HUES6 (cell line): ENCODE data around the gene SHMT1.

Experiments
- H3K27ac ChIP-seq: 2 replicates; pipeline ENCODE4 v1.7.0; 2013; ENCODE audit warnings: low read depth, mild to moderate bottlenecking, low read length, inconsistent platforms
- H3K27me3 ChIP-seq: 2 replicates; pipeline ENCODE4 v1.6.1; 2013; ENCODE audit warnings: low read length; ENCODE audit not compliant: control insufficient read depth, insufficient read depth
- H3K36me3 ChIP-seq: 2 replicates; pipeline ENCODE4 v1.6.1; 2013; ENCODE audit warnings: low read length; ENCODE audit not compliant: control insufficient read depth, insufficient read depth
- H3K4me1 ChIP-seq: 2 replicates; pipeline ENCODE4 v1.6.1; 2013; ENCODE audit warnings: low read length; ENCODE audit not compliant: control insufficient read depth, insufficient read depth
- H3K4me3 ChIP-seq: 2 replicates; pipeline ENCODE4 v1.5.1; 2013; ENCODE audit warnings: low read depth, low read length
- H3K9ac ChIP-seq: one replicate; pipeline ENCODE4 v1.6.1; 2013; ENCODE audit warnings: mild to moderate bottlenecking, low read length
- H3K9me3 ChIP-seq: 2 replicates; pipeline ENCODE4 v1.6.1; 2013; ENCODE audit warnings: low read depth, low read length; ENCODE audit not compliant: control insufficient read depth, insufficient read depth

Gene SHMT1

GRCh38 chr17:18324140-18325050, 39.0 kb downstream of the SHMT1 start:
- no peaks in the 10 kb centered on the region for H3K9me3 ChIP-seq
- H3K4me3 ChIP-seq: no peak overlapping the region
- no peaks in the 10 kb centered on the region for H3K4me1 ChIP-seq
- peaks cover 69% of the 10 kb centered on the region for H3K36me3 ChIP-seq
- H3K9ac ChIP-seq: no peak overlapping the region
- no peaks in the 10 kb centered on the region for H3K27me3 ChIP-seq
- no peak overlapping the region for H3K27ac ChIP-seq

GRCh38 chr17:18323507-18324139, 39.7 kb downstream of the SHMT1 start:
- Histone ChIP-seq H3K27me3 (no peaks in the 10 kb centered on the region), H3K9me3 (no peaks in the 10 kb centered on the region), H3K36me3 (peaks cover 64% of the 10 kb centered on the region), H3K4me1 (no peaks in the 10 kb centered on the region), H3K27ac (no peak overlapping the region), H3K4me3 (no peak overlapping the region), H3K9ac (no peak overlapping the region)

- Histone ChIP-seq H3K4me3 (no peak overlapping the region), H3K9ac (no peak overlapping the region), H3K27me3 (no peaks in the 10 kb centered on the region), H3K27ac (no peak overlapping the region), H3K4me1 (no peaks in the 10 kb centered on the region), H3K9me3 (no peaks in the 10 kb centered on the region), H3K36me3 (peaks cover 60% of the 10 kb centered on the region)
Observed at GRCh38 chr17:18323007-18323406, 40.3 kb downstream of the SHMT1 start.

GRCh38 chr17:18322522-18322921, 40.8 kb downstream of the SHMT1 start:
- Histone ChIP-seq H3K9me3 (no peaks in the 10 kb centered on the region), H3K36me3 (peaks cover 61% of the 10 kb centered on the region), H3K9ac (no peak overlapping the region), H3K4me1 (peaks cover 1% of the 10 kb centered on the region; the same call in 1 of the 2 replicates), H3K27ac (no peak overlapping the region), H3K4me3 (no peak overlapping the region), H3K27me3 (no peaks in the 10 kb centered on the region)

GRCh38 chr17:18321309-18321708, 42.0 kb downstream of the SHMT1 start:
- peaks cover 64% of the 10 kb centered on the region for H3K36me3 ChIP-seq
- H3K9me3 ChIP-seq: no peaks in the 10 kb centered on the region
- no peak overlapping the region for H3K27ac ChIP-seq
- no peak overlapping the region for H3K4me3 ChIP-seq
- H3K9ac ChIP-seq: no peak overlapping the region
- H3K4me1 ChIP-seq: peaks cover 8% of the 10 kb centered on the region
- H3K27me3 ChIP-seq: no peaks in the 10 kb centered on the region

- H3K4me1 ChIP-seq: peaks cover 13% of the 10 kb centered on the region
- H3K9me3 ChIP-seq: no peaks in the 10 kb centered on the region
- no peak overlapping the region for H3K27ac ChIP-seq
- no peak overlapping the region for H3K9ac ChIP-seq
- H3K36me3 ChIP-seq: peaks cover 59% of the 10 kb centered on the region
- no peaks in the 10 kb centered on the region for H3K27me3 ChIP-seq
- no peak overlapping the region for H3K4me3 ChIP-seq
Observed at GRCh38 chr17:18320301-18320700, 43.0 kb downstream of the SHMT1 start.

- peaks cover 53% of the 10 kb centered on the region for H3K36me3 ChIP-seq
- H3K9ac ChIP-seq: no peak overlapping the region
- no peak overlapping the region for H3K27ac ChIP-seq
- H3K27me3 ChIP-seq: no peaks in the 10 kb centered on the region
- no peak overlapping the region for H3K4me3 ChIP-seq
- H3K9me3 ChIP-seq: no peaks in the 10 kb centered on the region
- H3K4me1 ChIP-seq: peaks cover 13% of the 10 kb centered on the region
Observed at GRCh38 chr17:18319604-18320256, 43.6 kb downstream of the SHMT1 start.

GRCh38 chr17:18318771-18319450, 44.4 kb downstream of the SHMT1 start:
- H3K27ac ChIP-seq: no peak overlapping the region
- peaks cover 45% of the 10 kb centered on the region for H3K36me3 ChIP-seq
- H3K9ac ChIP-seq: no peak overlapping the region
- H3K4me3 ChIP-seq: no peak overlapping the region
- H3K4me1 ChIP-seq: peaks cover 13% of the 10 kb centered on the region
- H3K9me3 ChIP-seq: no peaks in the 10 kb centered on the region
- H3K27me3 ChIP-seq: no peaks in the 10 kb centered on the region

GRCh38 chr17:18318117-18318516, 45.2 kb downstream of the SHMT1 start:
- peak overlapping the region; percentile 26 for H3K9ac ChIP-seq
- H3K36me3 ChIP-seq: peaks cover 38% of the 10 kb centered on the region
- no peaks in the 10 kb centered on the region for H3K27me3 ChIP-seq
- no peaks in the 10 kb centered on the region for H3K9me3 ChIP-seq
- H3K27ac ChIP-seq: no peak overlapping the region
- H3K4me3 ChIP-seq: peak overlapping the region; percentile 8; the same call in 1 of the 2 replicates
- H3K4me1 ChIP-seq: peaks cover 17% of the 10 kb centered on the region

GRCh38 chr17:18315961-18316360, 47.4 kb downstream of the SHMT1 start:
- no peaks in the 10 kb centered on the region for H3K27me3 ChIP-seq
- H3K4me1 ChIP-seq: peaks cover 19% of the 10 kb centered on the region
- peak overlapping the region; percentile 90 for H3K4me3 ChIP-seq
- H3K27ac ChIP-seq: no peak overlapping the region; the same call in 1 of the 2 replicates
- no peaks in the 10 kb centered on the region for H3K9me3 ChIP-seq
- peaks cover 49% of the 10 kb centered on the region for H3K36me3 ChIP-seq
- H3K9ac ChIP-seq: peak overlapping the region; percentile 92
